HEK293T (cell line): ENCODE results near the gene FBXL4.

Source experiments
- BHLHE40 ChIP-seq: fragments of 450-650 bp; IDR thresholded peaks from 2 replicates; pipeline ENCODE4 v1.6.1; 2016; ENCODE audit warnings: mild to moderate bottlenecking, moderate library complexity, borderline replicate concordance
- ELF4 ChIP-seq: fragments of 450-650 bp; IDR thresholded peaks from 2 replicates; pipeline ENCODE4 v1.6.1; 2017; ENCODE audit warnings: antibody characterized with exemption
- SUZ12 ChIP-seq: fragments of 450-650 bp; IDR thresholded peaks from 2 replicates; pipeline ENCODE4 v1.6.1; 2016; ENCODE audit warnings: mild to moderate bottlenecking
- ZNF384 ChIP-seq: fragments of 450-650 bp; IDR thresholded peaks from 2 replicates; pipeline ENCODE4 v1.6.1; 2016

GRCh38 chr6:98949589-98949988 is 1.8 kb upstream of the FBXL4 start:
- no peak for TF ChIP-seq BHLHE40
- no peak for TF ChIP-seq ELF4
- TF ChIP-seq SUZ12: no peak
- TF ChIP-seq ZNF384: no peak
